Neural cell (in vitro differentiated cells): ENCODE measurements around the gene FKBP1A. TPM values are rescaled to one million over a fixed set of nuclear protein-coding genes. Genes with fewer than 3 reads are reported as not detected.

ENCODE experiments used
- H2AFZ ChIP-seq: fragments of 200-600, 300-800 bp; sonication (generic), shearing (Covaris generic); 2 replicates; pipeline ENCODE4 v1.6.0; 2014; ENCODE audit warnings: low read depth, mild to moderate bottlenecking, antibody characterized with exemption, low read length, moderate library complexity
- H3F3A ChIP-seq: fragments of 200-600 bp; shearing (Covaris generic); 2 replicates; pipeline ENCODE4 v1.6.1; 2016; ENCODE audit warnings: mild to moderate bottlenecking, moderate library complexity, mixed read lengths, antibody characterized with exemption, low read length; ENCODE audit not compliant: insufficient read depth, poor library complexity, severe bottlenecking
- H3K27ac ChIP-seq: fragments of 200-600, 300-800 bp; sonication (generic), shearing (Covaris generic); 2 replicates; pipeline ENCODE4 v1.5.1; 2014; ENCODE audit warnings: mild to moderate bottlenecking, low read length, moderate library complexity
- H3K27me3 ChIP-seq: fragments of 300-800, 200-600 bp; sonication (generic), shearing (Covaris generic); 2 replicates; pipeline ENCODE4 v1.6.0; 2014; ENCODE audit warnings: mild to moderate bottlenecking, low read depth, low read length, moderate library complexity; ENCODE audit not compliant: insufficient read depth
- H3K36me3 ChIP-seq: fragments of 300-800, 200-600 bp; sonication (generic), shearing (Covaris generic); 2 replicates; pipeline ENCODE4 v1.5.1; 2014; ENCODE audit warnings: mild to moderate bottlenecking, antibody characterized with exemption, low read length, moderate library complexity; ENCODE audit not compliant: insufficient read depth
- H3K4me2 ChIP-seq: fragments of 300-800, 200-600 bp; sonication (generic), shearing (Covaris generic); 2 replicates; pipeline ENCODE4 v1.6.0; 2014; ENCODE audit warnings: mild to moderate bottlenecking, low read length
- H3K4me3 ChIP-seq: fragments of 300-800, 200-600 bp; sonication (generic), shearing (Covaris generic); 2 replicates; pipeline ENCODE4 v1.5.1; 2014; ENCODE audit warnings: mild to moderate bottlenecking, low read length, moderate library complexity
- H3K79me2 ChIP-seq: fragments of 200-600 bp; shearing (Covaris generic); replicated peaks from 2 replicates; pipeline ENCODE4 v1.6.0; 2014; ENCODE audit warnings: mild to moderate bottlenecking, low read length, moderate library complexity; ENCODE audit not compliant: insufficient read depth
- H3K9ac ChIP-seq: fragments of 300-800, 200-600 bp; sonication (generic), shearing (Covaris generic); 2 replicates; pipeline ENCODE4 v1.6.1; 2016; ENCODE audit warnings: mild to moderate bottlenecking, low read length, mixed read lengths
- H3K9me2 ChIP-seq: fragments of 200-600 bp; shearing (Covaris generic); 2 replicates; pipeline ENCODE4 v1.6.1; 2016; ENCODE audit warnings: mild to moderate bottlenecking, low read length, mixed read lengths; ENCODE audit not compliant: insufficient read depth
- H3K9me3 ChIP-seq: fragments of 200-600, 300-800 bp; sonication (generic), shearing (Covaris generic); 2 replicates; pipeline ENCODE4 v1.6.1; 2016; ENCODE audit warnings: mild to moderate bottlenecking, mixed run types, low read length, moderate library complexity, mixed read lengths
- H4K20me1 ChIP-seq: fragments of 200-600 bp; shearing (Covaris generic); 2 replicates; pipeline ENCODE4 v1.6.1; 2016; ENCODE audit warnings: mild to moderate bottlenecking, mixed run types; ENCODE audit not compliant: insufficient read depth
- CTCF ChIP-seq: fragments of 450-650 bp; IDR thresholded peaks from 2 replicates; pipeline ENCODE4 v1.5.1; 2014; ENCODE audit warnings: antibody characterized with exemption, mild to moderate bottlenecking, moderate library complexity; ENCODE audit not compliant: poor library complexity, severe bottlenecking
- EP300 ChIP-seq: fragments of 450-650 bp; conservative IDR thresholded peaks from 2 replicates; pipeline ENCODE4 v1.6.1; 2014; ENCODE audit warnings: antibody characterized with exemption, mild to moderate bottlenecking, moderate library complexity; ENCODE audit not compliant: poor library complexity, severe bottlenecking
- EZH2 ChIP-seq: fragments of 200-600, 300-800 bp; shearing (Covaris generic), sonication (generic); IDR thresholded peaks from 2 replicates; pipeline ENCODE4 v1.6.1; 2014; ENCODE audit warnings: antibody characterized with exemption, low read length, borderline replicate concordance, mild to moderate bottlenecking; ENCODE audit not compliant: insufficient read depth, poor library complexity, severe bottlenecking
- MXI1 ChIP-seq: fragments of 450-650 bp; conservative IDR thresholded peaks from 2 replicates; pipeline ENCODE4 v1.6.1; 2014; ENCODE audit warnings: antibody characterized with exemption, mild to moderate bottlenecking; ENCODE audit not compliant: poor library complexity, severe bottlenecking
- POLR2AphosphoS5 ChIP-seq: IDR thresholded peaks from 2 replicates; pipeline ENCODE4 v1.6.1; 2012
- RAD21 ChIP-seq: fragments of 450-650 bp; conservative IDR thresholded peaks from 2 replicates; pipeline ENCODE4 v1.6.1; 2014; ENCODE audit warnings: antibody characterized with exemption, mild to moderate bottlenecking, moderate library complexity
- REST ChIP-seq: IDR thresholded peaks from 2 replicates; pipeline ENCODE4 v1.6.1; 2012; ENCODE audit warnings: borderline replicate concordance
- SMC3 ChIP-seq: fragments of 450-650 bp; conservative IDR thresholded peaks from 2 replicates; pipeline ENCODE4 v1.6.1; 2014; ENCODE audit warnings: antibody characterized with exemption, mild to moderate bottlenecking, moderate library complexity; ENCODE audit not compliant: poor library complexity
- TAF1 ChIP-seq: IDR thresholded peaks from 2 replicates; pipeline ENCODE4 v1.6.1; 2012; ENCODE audit warnings: low read depth
- polyA plus RNA-seq: library from polyadenylated mRNA; depleted of rRNA; stranded (reverse); fragments of >200 nt; gene quantifications from 2 replicates; pipeline ENCODE4 v1.2.3, GENCODE V29; 2014

Gene FKBP1A
- polyA plus RNA-seq, 1 donor from 2014 or later = 150 TPM

GRCh38 chr20:1386323-1386722 lies 6.5 kb downstream of the FKBP1A start:
- Histone ChIP-seq H2AFZ (no peak overlapping the region), H3K36me3 (no peaks in the 10 kb centered on the region), H3K27me3 (no peaks in the 10 kb centered on the region), H3K79me2 (peaks cover 71% of the 10 kb centered on the region), H4K20me1 (no peaks in the 10 kb centered on the region), H3F3A (no peaks in the 10 kb centered on the region), H3K27ac (no peak overlapping the region), H3K4me3 (no peak overlapping the region), H3K9me3 (no peaks in the 10 kb centered on the region), H3K9me2 (no peaks in the 10 kb centered on the region), H3K4me2 (no peak overlapping the region), H3K9ac (no peak overlapping the region)
- TF ChIP-seq POLR2AphosphoS5 (no peak), TAF1 (no peak), RAD21 (no peak), EZH2 (no peak), CTCF (no peak), EP300 (no peak), MXI1 (no peak), REST (no peak), SMC3 (no peak)

GRCh38 chr20:1383623-1384404 lies 9.0 kb downstream of the FKBP1A start:
- H2AFZ ChIP-seq = no peak overlapping the region
- no peaks in the 10 kb centered on the region for H4K20me1 ChIP-seq
- TF ChIP-seq RAD21 (no peak), CTCF (no peak), TAF1 (no peak), EZH2 (no peak), REST (no peak), EP300 (no peak), SMC3 (no peak), MXI1 (no peak), POLR2AphosphoS5 (no peak)

More at GRCh38 chr20:1383623-1384404, 9.0 kb downstream of the FKBP1A start:
- Histone ChIP-seq H3K79me2 (peaks cover 72% of the 10 kb centered on the region), H3K4me3 (no peak overlapping the region), H3K9me2 (no peaks in the 10 kb centered on the region), H3K4me2 (no peak overlapping the region), H3K9ac (no peak overlapping the region), H3K27ac (no peak overlapping the region), H3K27me3 (no peaks in the 10 kb centered on the region), H3F3A (no peaks in the 10 kb centered on the region), H3K9me3 (no peaks in the 10 kb centered on the region), H3K36me3 (no peaks in the 10 kb centered on the region)
